Measurements from ENCODE around the gene MLLT10.
"Not testable (repeated sequence)": the region's sequence is repeated elsewhere in the genome, so short reads cannot be mapped to it uniquely, and the experiment has no call there.

The MLLT10 gene

DNA sequence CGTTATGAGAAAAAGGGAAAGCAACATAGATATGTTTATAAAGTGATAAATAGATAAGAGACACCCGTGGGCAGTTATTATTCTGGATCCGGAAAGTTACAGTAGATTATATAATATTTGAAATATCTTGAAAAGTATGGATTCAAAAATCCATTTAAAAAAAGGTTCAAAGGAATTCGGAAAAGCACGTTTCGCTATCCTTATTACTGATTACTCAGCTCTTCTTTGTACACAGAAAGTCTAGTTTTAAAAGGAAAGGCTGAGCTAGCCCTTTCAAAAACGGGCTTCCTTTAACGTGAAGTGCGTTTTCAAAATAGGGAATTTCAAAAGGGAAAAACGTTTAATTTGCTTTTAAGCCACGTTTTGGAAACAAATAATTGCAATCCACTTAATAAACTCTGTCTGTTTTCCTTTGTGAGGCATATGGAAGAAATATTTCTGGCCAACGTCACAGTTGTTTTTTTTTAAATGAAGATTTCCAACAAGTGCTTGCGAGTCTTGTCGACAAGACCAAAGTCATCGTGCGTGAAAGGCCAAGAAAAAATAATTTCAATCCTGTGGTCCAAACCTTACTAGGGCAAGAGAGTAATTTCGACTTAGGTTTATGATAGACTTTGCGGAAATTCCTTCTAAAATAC, 6.3 kb upstream of the MLLT10 start:
- in situ Hi-C loops (cut with MboI; ENCODE audit: low sequenced_read_pairs): no loop called here

GRCh38 chr10:21528236-21529031, 5.6 kb upstream of the MLLT10 start:
- in situ Hi-C loops (cut with MboI; ENCODE audit: low sequenced_read_pairs): no loop called here

- in situ Hi-C loops (cut with MboI; ENCODE audit: low sequenced_read_pairs): no loop called here
These were observed 4.8 kb upstream of the MLLT10 start for GRCh38 chr10:21529032-21529910.

DNA sequence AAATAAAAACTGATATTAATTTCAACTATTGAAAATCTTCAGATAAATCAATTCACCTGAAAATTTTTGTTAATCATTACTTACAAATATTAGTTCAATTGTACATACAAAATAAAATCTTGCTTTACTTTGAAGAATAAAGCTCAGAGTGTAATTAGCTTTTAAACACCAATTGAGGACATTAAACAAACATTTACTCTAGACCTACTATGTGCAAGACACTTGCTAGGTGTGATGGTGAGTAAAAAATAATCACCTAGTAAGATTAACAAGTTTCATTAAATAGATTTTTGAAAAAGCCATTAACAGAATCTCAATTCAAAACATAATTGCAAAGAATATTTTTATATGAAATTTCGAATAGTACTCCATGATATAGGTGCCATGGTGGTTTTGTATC, 3.9 kb upstream of the MLLT10 start:
- in situ Hi-C loops (cut with MboI; ENCODE audit: low sequenced_read_pairs): no loop called here

DNA sequence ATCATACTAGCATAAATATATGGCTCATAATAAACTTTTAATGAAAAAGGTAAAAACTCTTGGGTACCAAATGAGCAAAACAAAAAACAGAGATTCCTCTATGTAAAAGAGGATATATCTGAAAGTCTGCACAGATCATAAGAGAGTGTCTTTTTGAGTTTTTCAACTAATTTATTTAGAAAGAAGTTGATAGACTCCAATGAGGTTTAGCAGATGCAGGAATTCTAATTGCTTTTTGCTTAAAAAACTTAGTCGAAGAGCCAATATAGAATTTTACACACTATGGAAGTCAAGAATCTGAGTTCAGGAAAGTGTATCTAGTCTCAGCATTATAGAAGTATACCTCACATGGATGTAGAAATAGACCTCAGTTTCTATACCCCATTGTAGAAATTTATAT, 3.4 kb upstream of the MLLT10 start:
- in situ Hi-C loops (cut with MboI; ENCODE audit: low sequenced_read_pairs): no loop called here

- in situ Hi-C loops (cut with MboI; ENCODE audit: low sequenced_read_pairs): no loop called here
These were observed 2.9 kb upstream of the MLLT10 start for GRCh38 chr10:21531164-21531563.

- in situ Hi-C loops (cut with MboI; ENCODE audit: low sequenced_read_pairs): no loop called here
These were observed 1.2 kb upstream of the MLLT10 start for GRCh38 chr10:21532694-21533466.

DNA sequence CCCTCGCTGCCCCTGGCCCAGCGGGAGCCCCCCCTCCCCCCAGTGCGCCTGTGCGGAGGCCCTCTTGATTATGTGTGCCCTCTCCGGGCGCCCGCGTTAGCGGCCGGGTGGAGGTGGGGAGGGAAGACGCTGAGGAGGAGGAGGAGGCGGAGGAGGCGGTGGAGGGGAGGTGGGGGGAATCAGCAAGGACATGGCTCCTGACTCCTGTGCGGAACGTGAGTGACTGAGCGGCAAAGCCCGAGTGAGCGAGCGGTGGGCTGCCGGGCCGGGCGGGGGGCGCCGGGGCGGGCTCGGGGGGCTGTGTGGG, 201 bp downstream of the MLLT10 start:
- in situ Hi-C loops (cut with MboI; ENCODE audit: low sequenced_read_pairs): no loop called here

- in situ Hi-C loops (cut with MboI; ENCODE audit: low sequenced_read_pairs): no loop called here
These were observed 817 bp downstream of the MLLT10 start for GRCh38 chr10:21534604-21535493.

DNA sequence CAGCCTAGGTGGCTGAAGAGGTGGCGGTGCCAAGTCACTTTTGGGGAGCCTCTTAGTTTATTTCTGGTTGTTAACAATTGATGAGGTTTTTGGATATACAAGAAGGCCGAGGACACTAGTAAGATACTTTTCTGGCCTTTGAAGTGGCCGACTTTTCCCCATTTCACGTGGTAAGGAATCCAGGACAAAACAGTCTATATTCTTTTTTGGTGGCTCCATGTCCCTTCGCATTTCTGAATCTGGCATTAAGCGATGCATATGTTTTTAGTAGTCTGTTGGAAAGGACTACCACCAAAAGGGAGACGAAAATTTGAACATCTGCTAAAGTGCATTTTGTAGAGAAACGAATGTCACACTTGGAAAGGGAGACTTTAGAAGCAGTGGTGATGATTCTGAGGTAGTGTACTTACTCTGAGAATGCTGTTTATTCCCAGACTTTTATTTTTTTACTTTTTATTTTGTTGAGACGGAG, 1.5 kb downstream of the MLLT10 start:
- in situ Hi-C loops (cut with MboI; ENCODE audit: low sequenced_read_pairs): no loop called here

DNA sequence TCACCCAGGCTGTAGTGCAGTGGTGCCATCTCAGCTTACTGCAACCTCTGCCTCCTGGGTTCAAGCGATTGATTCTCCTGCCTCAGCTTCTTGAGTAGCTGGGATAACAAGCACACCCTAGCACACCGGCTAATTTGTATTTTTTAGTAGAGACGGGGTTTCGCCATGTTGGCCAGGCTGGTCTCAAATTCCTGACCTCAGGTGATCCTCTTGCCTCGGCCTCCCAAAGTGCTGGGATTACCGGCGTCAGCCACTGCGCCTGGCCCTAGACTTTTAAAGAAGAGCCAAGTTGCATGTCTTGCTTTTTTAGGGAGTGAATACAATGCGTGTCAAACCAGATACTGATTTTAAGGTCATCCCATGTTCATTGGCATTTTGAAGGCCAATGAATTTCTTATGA, 1.9 kb downstream of the MLLT10 start:
- in situ Hi-C loops (cut with MboI; ENCODE audit: low sequenced_read_pairs): not testable (repeated sequence)

- in situ Hi-C loops (cut with MboI; ENCODE audit: low sequenced_read_pairs): no loop called here
These were observed 2.8 kb downstream of the MLLT10 start for GRCh38 chr10:21536874-21537273.

DNA sequence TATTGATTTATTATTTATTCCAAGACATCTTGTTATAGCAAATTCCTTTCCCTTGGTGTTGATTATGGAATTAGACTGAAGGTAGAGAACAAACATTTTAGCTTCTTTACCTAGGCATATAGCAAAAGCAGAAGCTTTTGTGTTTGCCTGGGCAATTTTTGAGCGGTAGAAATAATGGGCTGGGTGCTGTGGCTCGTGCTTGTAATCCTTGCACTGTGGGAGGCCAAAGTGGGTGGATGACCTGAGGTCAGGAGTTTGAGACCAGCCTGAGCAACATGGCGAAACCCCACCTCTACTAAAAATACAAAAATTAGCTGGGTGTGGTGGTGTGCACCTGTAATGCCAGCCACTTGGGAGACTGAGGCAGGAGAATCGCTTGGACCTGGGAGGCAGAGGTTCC, 6.7 kb downstream of the MLLT10 start:
- in situ Hi-C loops (cut with MboI; ENCODE audit: low sequenced_read_pairs): not testable (repeated sequence)

GRCh38 chr10:21547246-21547645, 13.2 kb downstream of the MLLT10 start:
- in situ Hi-C loops (cut with MboI; ENCODE audit: low sequenced_read_pairs): no loop called here

- in situ Hi-C loops (cut with MboI; ENCODE audit: low sequenced_read_pairs): no loop called here
These were observed 18.6 kb downstream of the MLLT10 start for GRCh38 chr10:21552638-21553037.

- in situ Hi-C loops (cut with MboI; ENCODE audit: low sequenced_read_pairs): no loop called here
These were observed 22.5 kb downstream of the MLLT10 start for GRCh38 chr10:21556527-21556926.

DNA sequence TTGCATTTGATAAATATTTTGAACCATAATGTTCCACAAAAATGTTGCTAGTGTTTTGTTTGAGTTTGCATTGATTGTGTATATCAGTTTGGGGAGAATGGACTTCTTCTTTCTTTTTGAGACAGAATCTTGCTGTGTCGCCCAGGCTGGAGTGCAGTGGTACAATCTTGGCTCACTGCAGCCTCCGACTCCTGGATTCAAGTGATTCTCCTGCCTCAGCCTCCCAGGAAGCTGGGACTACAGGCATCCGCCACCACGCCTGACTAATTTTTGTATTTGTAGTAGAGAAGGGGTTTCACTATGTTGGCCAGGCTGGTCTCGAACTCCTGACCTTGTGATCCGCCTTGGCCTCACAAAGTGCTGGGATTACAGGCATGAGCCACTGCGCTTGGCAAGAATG, 25.0 kb downstream of the MLLT10 start:
- in situ Hi-C loops (cut with MboI; ENCODE audit: low sequenced_read_pairs): not testable (repeated sequence)

DNA sequence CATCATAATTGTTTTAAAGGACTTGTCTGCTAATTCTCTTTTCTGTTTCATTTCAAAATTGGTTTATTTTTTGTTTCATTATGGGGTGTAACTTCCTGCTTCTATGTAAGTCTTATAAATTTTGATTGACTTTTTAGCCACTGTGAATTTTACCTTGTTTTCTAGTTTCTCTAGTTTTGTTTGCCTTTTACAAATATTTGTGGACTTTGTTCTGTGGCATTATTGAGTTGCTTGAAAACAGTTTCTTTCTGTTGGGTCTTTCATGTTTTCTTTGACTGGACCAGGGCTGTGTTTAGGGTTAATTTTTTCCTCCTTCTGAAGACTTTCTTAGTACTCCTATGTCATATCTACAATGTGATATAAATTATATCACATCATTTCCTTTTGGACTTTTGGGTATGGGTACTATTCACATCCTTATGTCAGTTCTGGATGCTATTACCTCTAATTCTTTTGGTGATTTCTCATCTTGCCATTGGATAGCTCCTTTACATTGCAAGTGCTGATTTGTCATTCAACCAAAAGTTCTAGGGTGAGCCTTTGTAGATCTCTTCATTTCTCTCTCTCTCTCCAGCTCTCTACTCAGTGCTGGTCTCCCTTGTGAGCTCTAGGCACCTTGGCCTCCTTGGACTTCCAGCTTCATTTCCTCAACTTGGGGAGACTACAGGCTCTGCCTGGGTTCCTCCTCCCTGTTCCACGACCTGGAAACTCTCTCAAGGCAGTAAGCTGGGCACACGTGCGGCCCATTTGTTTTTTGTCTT, 36.9 kb downstream of the MLLT10 start:
- in situ Hi-C loops (cut with MboI; ENCODE audit: low sequenced_read_pairs): no loop called here

DNA sequence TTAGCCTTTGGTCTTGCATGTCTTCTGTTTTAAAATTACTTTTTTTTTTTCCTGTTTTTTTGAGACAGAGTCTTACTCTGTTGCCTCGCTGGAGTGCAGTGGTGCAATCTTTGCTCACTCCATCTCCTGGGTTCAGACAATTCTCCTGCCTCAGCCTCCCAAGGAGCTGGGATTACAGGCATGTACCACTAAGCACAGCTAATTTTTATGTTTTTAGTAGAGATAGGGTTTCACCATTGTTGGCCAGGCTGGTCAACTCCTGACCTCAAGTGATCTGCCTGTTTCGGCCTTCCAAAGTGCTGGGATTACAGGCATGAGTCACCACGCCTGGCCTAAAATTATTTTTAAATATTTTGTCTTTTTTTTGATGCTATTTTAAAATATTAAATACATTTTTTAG, 38.5 kb downstream of the MLLT10 start:
- in situ Hi-C loops (cut with MboI; ENCODE audit: low sequenced_read_pairs): no loop called here

Data from HL-60/S4 treated with phorbol 12-myristate 13-acetate at 8.2 ng/mL for 4 days and 3 days (cell line).